GM23248 (cell line): Measurements from ENCODE around the gene AP1M1. TPM values are rescaled to one million over a fixed set of nuclear protein-coding genes. Genes with fewer than 3 reads are reported as not detected.

Source experiments
- DNase-seq: peaks from one replicate; pipeline ENCODE4 v3.0.0-alpha.2; 2015
- H2AFZ ChIP-seq: fragments of 200-600 bp; sonication (generic); 2 replicates; pipeline ENCODE4 v1.6.1; 2016; ENCODE audit warnings: antibody characterized with exemption
- H3F3A ChIP-seq: fragments of 200-600 bp; sonication (generic); 2 replicates; pipeline ENCODE4 v1.6.1; 2016; ENCODE audit warnings: mild to moderate bottlenecking, antibody characterized with exemption, mixed run types; ENCODE audit not compliant: insufficient read depth
- H3K27ac ChIP-seq: fragments of 200-600 bp; sonication (generic); 2 replicates; pipeline ENCODE4 v1.5.1; 2016; ENCODE audit warnings: mild to moderate bottlenecking
- H3K27me3 ChIP-seq: fragments of 200-600 bp; sonication (generic); replicated peaks from 2 replicates; pipeline ENCODE4 v1.6.1; 2016; ENCODE audit warnings: mild to moderate bottlenecking; ENCODE audit not compliant: insufficient read depth
- H3K36me3 ChIP-seq: fragments of 200-600 bp; sonication (generic); 2 replicates; pipeline ENCODE4 v1.6.1; 2016; ENCODE audit warnings: low read depth, mild to moderate bottlenecking
- H3K4me1 ChIP-seq: fragments of 200-600 bp; sonication (generic); 2 replicates; pipeline ENCODE4 v1.6.1; 2016; ENCODE audit warnings: mild to moderate bottlenecking; ENCODE audit not compliant: insufficient read depth
- H3K4me2 ChIP-seq: fragments of 200-600 bp; sonication (generic); one replicate; pipeline ENCODE4 v1.6.1; 2016; ENCODE audit warnings: mild to moderate bottlenecking; ENCODE audit not compliant: unreplicated experiment
- H3K4me3 ChIP-seq: fragments of 200-600 bp; sonication (generic); 2 replicates; pipeline ENCODE4 v1.5.1; 2016; ENCODE audit warnings: mild to moderate bottlenecking
- H3K79me2 ChIP-seq: fragments of 200-600 bp; sonication (generic); 2 replicates; pipeline ENCODE4 v1.6.1; 2016; ENCODE audit warnings: mild to moderate bottlenecking; ENCODE audit not compliant: insufficient read depth
- H3K9ac ChIP-seq: fragments of 200-600 bp; sonication (generic); 2 replicates; pipeline ENCODE4 v1.6.1; 2016; ENCODE audit warnings: mild to moderate bottlenecking
- H3K9me2 ChIP-seq: fragments of 200-600 bp; sonication (generic); 2 replicates; pipeline ENCODE4 v1.6.1; 2016; ENCODE audit warnings: mixed run types, mild to moderate bottlenecking, moderate library complexity; ENCODE audit not compliant: insufficient read depth
- H3K9me3 ChIP-seq: fragments of 200-600 bp; sonication (generic); one replicate; pipeline ENCODE4 v1.6.1; 2017; ENCODE audit warnings: low read depth
- H4K20me1 ChIP-seq: fragments of 200-600 bp; sonication (generic); 2 replicates; pipeline ENCODE4 v1.6.0; 2016; ENCODE audit not compliant: insufficient read depth
- EZH2 ChIP-seq: fragments of 200-600 bp; sonication (generic); IDR thresholded peaks from 2 replicates; pipeline ENCODE4 v1.6.1; 2018; ENCODE audit warnings: antibody characterized with exemption, mild to moderate bottlenecking; ENCODE audit not compliant: insufficient read depth, poor library complexity, severe bottlenecking
- EZH2phosphoT487 ChIP-seq: fragments of 200-600 bp; sonication (generic); IDR thresholded peaks from 2 replicates; pipeline ENCODE4 v1.6.1; 2018; ENCODE audit warnings: antibody characterized with exemption, moderate library complexity, mild to moderate bottlenecking, low read depth; ENCODE audit not compliant: insufficient read depth
- WGBS, 2 experiments: methylation state at CpG; one replicate each; pipeline ENCODE4 v1.1.6; 2015 to 2017; ENCODE audit warnings: low lambda C conversion rate in 2 of 2, low coverage in 1 of 2; ENCODE audit errors: missing lambda C conversion rate in 2 of 2; 5-methylcytosine and 5-hydroxymethylcytosine counted together
- in situ Hi-C: fragments of 300-500 bp; cut with MboI; formaldehyde crosslinking; loops from 2 replicates; pipeline ENCODE4 v1.15.0; 2020
- polyA plus RNA-seq: library from polyadenylated mRNA; unstranded; fragments of >200 nt; fragmentation: Nextera tagmentation; extraction: Ambion mirVana; gene quantifications from 2 replicates; pipeline ENCODE4 v1.2.1, GENCODE V29; 2016
- total RNA-seq: library from RNA; depleted of rRNA; stranded (reverse); fragments of >200 nt; shearing (Covaris generic); gene quantifications from 2 replicates; pipeline ENCODE4 v1.2.3, GENCODE V29; 2014; rRNA removed

The AP1M1 gene
- total RNA-seq (86.6 and 90.0 TPM in 2 replicates), polyA plus RNA-seq (96.2 and 99.6 TPM in 2 replicates)

DNA sequence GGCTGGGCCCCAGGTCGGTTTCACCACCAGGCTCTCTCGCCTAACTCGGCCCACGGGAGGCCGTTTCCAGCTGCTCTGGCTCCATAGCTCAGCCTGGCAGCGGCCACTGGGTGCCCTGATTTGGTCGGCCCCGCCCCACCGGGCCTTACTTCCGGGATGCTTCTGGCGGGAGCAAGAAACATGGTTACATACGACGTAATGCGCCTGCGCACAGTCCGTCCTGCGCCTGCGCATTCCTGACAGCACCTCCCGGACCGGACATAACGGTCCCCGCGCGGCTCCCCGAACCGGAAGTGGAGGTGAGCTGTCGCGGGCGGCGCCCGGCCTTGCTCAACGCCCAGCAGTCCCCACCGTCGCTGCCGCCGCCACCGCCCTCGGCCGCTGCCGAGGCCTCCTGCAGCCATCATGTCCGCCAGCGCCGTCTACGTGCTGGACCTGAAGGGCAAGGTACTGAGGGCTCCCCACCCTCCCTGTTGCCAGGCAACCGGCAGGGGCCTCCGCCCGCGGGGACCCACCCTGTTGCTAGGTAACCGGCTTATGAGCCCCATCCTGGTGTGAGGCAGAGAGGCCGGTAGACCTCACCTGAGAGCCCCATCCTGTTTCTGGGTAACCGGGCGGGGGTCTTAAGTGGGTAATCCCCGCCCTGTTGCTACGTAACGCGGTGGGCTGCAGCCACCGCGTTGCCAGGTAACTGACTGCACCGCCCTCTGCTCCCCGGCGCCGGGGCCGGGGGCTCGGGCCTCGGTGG, at the start of gene AP1M1:
TSS of gene AP1M1 (plus strand) at position 290 of the 748 bp plus-strand sequence. CDS start at position 406, 116 bp downstream.
- H3K79me2 ChIP-seq: peaks cover 48% of the 10 kb centered on the region
- no peaks in the 10 kb centered on the region for H3K9me2 ChIP-seq
- peaks cover 35% of the 10 kb centered on the region for H3K4me1 ChIP-seq
- H3K4me3 ChIP-seq: peak within 1 kb of the TSS; percentile 97
- H3K4me2 ChIP-seq: peak within 1 kb of the TSS; percentile 87
- no peaks in the 10 kb centered on the region for H3K36me3 ChIP-seq
- H3F3A ChIP-seq: peaks cover 31% of the 10 kb centered on the region
- H3K27me3 ChIP-seq: no peaks in the 10 kb centered on the region
- H2AFZ ChIP-seq: peak within 1 kb of the TSS; percentile 69
- in situ Hi-C loops: loop anchor here (25.0 kb wide), 1 partner anchor 560 kb away; the partner anchor contains the start of gene CYP4F3
- WGBS, 2 experiments: 1 to 2% methylated on average over 60 to 65 of the region's 65 CpGs
- H3K9me3 ChIP-seq: no peaks in the 10 kb centered on the region
- H3K9ac ChIP-seq: peak within 1 kb of the TSS; percentile 91
- peak within 1 kb of the TSS; percentile 86 for H3K27ac ChIP-seq
- H4K20me1 ChIP-seq: no peaks in the 10 kb centered on the region
- DNase-seq: peak; percentile 96
- no peak for TF ChIP-seq EZH2
- TF ChIP-seq EZH2phosphoT487: no peak

GRCh38 chr19:16148443-16149229, 49.1 kb upstream of the AP1M1 start:
- H3K36me3 ChIP-seq: no peaks in the 10 kb centered on the region
- no peak overlapping the region for H3K27ac ChIP-seq
- no peaks in the 10 kb centered on the region for H3K9me2 ChIP-seq
- H3K27me3 ChIP-seq: no peaks in the 10 kb centered on the region
- 59 to 62% methylated on average over 8 of the region's 8 CpGs for WGBS, 2 experiments
- no peak for DNase-seq
- H2AFZ ChIP-seq: no peak overlapping the region
- H3K79me2 ChIP-seq: no peaks in the 10 kb centered on the region
- H4K20me1 ChIP-seq: no peaks in the 10 kb centered on the region
- no peak overlapping the region for H3K4me2 ChIP-seq
- no peak overlapping the region for H3K9ac ChIP-seq
- no peaks in the 10 kb centered on the region for H3F3A ChIP-seq
- no peak overlapping the region for H3K4me3 ChIP-seq
- in situ Hi-C loops: no loop called here
- H3K9me3 ChIP-seq: no peaks in the 10 kb centered on the region
- H3K4me1 ChIP-seq: no peaks in the 10 kb centered on the region
- TF ChIP-seq EZH2phosphoT487 (no peak), EZH2 (no peak)

- Histone ChIP-seq H3K27me3 (0 out of 2 replicates have a peak, but pooled peaks cover 7% of the 10 kb centered on the region), H3K4me3 (no peak overlapping the region), H3K9me2 (no peaks in the 10 kb centered on the region), H3K27ac (no peak overlapping the region), H3K36me3 (no peaks in the 10 kb centered on the region), H3K4me1 (no peaks in the 10 kb centered on the region), H2AFZ (no peak overlapping the region), H3K9me3 (no peaks in the 10 kb centered on the region), H3K4me2 (no peak overlapping the region), H3F3A (no peaks in the 10 kb centered on the region), H3K79me2 (no peaks in the 10 kb centered on the region), H3K9ac (no peak overlapping the region), H4K20me1 (no peaks in the 10 kb centered on the region)
- TF ChIP-seq EZH2phosphoT487: no peak
- no peak for TF ChIP-seq EZH2
- in situ Hi-C loops: no loop called here
- peak; percentile 14 for DNase-seq
- 58 to 69% methylated on average over 11 of the region's 11 CpGs for WGBS, 2 experiments
These were observed 44.0 kb upstream of the AP1M1 start for GRCh38 chr19:16153582-16154336.

DNA sequence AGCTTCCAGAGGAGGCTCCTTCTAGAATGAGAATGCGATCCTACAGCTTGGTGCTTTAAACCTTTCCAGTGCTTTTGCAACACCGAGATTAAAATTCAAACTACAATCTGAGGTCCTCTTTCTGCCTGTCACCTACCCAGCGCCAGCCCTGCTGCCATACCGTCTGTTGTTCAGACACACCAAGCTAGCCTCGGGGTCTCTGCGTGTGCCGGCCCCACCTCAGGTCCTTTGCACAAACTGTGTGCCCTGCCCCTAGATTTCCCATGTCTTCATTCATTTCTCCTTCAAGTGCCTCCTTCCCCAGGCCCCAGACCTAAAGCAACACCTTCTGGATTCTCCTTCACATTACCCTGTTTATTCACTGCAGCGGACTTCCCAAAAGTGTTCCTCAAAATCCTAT, 43.2 kb upstream of the AP1M1 start:
- H3K4me2 ChIP-seq: no peak overlapping the region
- DNase-seq: no peak
- TF ChIP-seq EZH2 (no peak), EZH2phosphoT487 (no peak)
- no peak overlapping the region for H2AFZ ChIP-seq
- H3K9ac ChIP-seq: no peak overlapping the region
- no peaks in the 10 kb centered on the region for H3F3A ChIP-seq
- no peaks in the 10 kb centered on the region for H3K4me1 ChIP-seq
- no peak overlapping the region for H3K27ac ChIP-seq
- H3K9me2 ChIP-seq: no peaks in the 10 kb centered on the region
- in situ Hi-C loops: no loop called here
- H3K27me3 ChIP-seq: 0 out of 2 replicates have a peak, but pooled peaks cover 7% of the 10 kb centered on the region
- no peaks in the 10 kb centered on the region for H4K20me1 ChIP-seq
- no peak overlapping the region for H3K4me3 ChIP-seq
- no peaks in the 10 kb centered on the region for H3K9me3 ChIP-seq
- no peaks in the 10 kb centered on the region for H3K79me2 ChIP-seq
- 88 to 94% methylated on average over 8 of the region's 8 CpGs for WGBS, 2 experiments
- H3K36me3 ChIP-seq: no peaks in the 10 kb centered on the region
